ENCODE measurements around the gene LYVE1. TPM values are rescaled to one million over a fixed set of nuclear protein-coding genes. Genes with fewer than 3 reads are reported as not detected.

Gene LYVE1
- not detected in 2 replicates for total RNA-seq

GRCh38 chr11:10568486-10568941 lies at the start of gene LYVE1:
LYVE1 (minus strand) TSS chr11:10568665; CDS start chr11:10568532, 133 bp downstream.

GRCh38 chr11:10540915-10541560 lies 27.4 kb downstream of the LYVE1 start, which contains the start of gene RNF141:
RNF141 (minus strand) TSS chr11:10541187; CDS start chr11:10534158, 7,029 bp downstream.

Other genes with a start within 250 kb of the LYVE1 start
- 21.2 and 46.8 TPM in 2 replicates for gene AMPD3, start 113.4 kb downstream of the LYVE1 start, total RNA-seq
- gene RNF141, start 27.5 kb downstream of the LYVE1 start, total RNA-seq: 17.5 and 19.9 TPM in 2 replicates
- gene IRAG1, start 125.1 kb upstream of the LYVE1 start, total RNA-seq: 1.8 and 19.2 TPM in 2 replicates
- gene CTR9, start 182.6 kb upstream of the LYVE1 start, total RNA-seq: 19.0 and 24.3 TPM in 2 replicates
- gene EIF4G2, start 240.3 kb upstream of the LYVE1 start, total RNA-seq: 748 and 1,238 TPM in 2 replicates